Measurements from ENCODE around the gene NIT2.

DNA sequence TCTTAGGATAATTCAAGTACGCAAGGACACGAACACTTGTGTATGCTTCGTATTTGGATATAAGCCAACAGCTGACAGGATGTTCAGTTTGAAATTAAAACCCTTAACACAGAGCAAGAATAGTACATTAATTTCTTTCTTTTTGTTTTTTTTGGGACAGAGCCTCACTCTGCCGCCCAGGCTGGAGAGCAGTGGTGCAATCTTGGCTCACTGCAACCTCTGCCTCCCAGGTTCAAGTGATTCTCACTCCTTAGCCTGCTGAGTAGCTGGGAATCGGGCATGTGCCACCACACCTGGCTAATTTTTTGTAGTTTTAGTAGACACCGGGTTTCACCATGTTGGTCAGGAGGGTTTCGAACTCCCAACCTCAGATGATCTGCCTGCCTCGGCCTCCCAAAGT is 33.9 kb downstream of the NIT2 start:
- TF ChIP-seq, protein P1, sequence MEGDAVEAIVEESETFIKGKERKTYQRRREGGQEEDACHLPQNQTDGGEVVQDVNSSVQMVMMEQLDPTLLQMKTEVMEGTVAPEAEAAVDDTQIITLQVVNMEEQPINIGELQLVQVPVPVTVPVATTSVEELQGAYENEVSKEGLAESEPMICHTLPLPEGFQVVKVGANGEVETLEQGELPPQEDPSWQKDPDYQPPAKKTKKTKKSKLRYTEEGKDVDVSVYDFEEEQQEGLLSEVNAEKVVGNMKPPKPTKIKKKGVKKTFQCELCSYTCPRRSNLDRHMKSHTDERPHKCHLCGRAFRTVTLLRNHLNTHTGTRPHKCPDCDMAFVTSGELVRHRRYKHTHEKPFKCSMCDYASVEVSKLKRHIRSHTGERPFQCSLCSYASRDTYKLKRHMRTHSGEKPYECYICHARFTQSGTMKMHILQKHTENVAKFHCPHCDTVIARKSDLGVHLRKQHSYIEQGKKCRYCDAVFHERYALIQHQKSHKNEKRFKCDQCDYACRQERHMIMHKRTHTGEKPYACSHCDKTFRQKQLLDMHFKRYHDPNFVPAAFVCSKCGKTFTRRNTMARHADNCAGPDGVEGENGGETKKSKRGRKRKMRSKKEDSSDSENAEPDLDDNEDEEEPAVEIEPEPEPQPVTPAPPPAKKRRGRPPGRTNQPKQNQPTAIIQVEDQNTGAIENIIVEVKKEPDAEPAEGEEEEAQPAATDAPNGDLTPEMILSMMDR (conservative IDR thresholded peaks at IDR 0.05; ENCODE audit: low read depth, low read length), result no peak
- TF ChIP-seq POLR2A (IDR thresholded peaks at IDR 0.05; ENCODE audit: low read depth, low read length) (no peak), MAZ (IDR thresholded peaks at IDR 0.05; ENCODE audit: borderline replicate concordance, low read depth, low read length) (no peak), RAD21 (IDR thresholded peaks at IDR 0.05; ENCODE audit: low read length) (no peak), RFX5 (IDR thresholded peaks at IDR 0.05; ENCODE audit: low read depth, low read length) (no peak), CEBPB (IDR thresholded peaks at IDR 0.05; ENCODE audit: low read depth, low read length) (no peak), MAFK (IDR thresholded peaks at IDR 0.05; ENCODE audit: low read depth, low read length) (no peak), RCOR1 (IDR thresholded peaks at IDR 0.05; ENCODE audit: insufficient replicate concordance, low read length) (no peak), NFE2L2 (IDR thresholded peaks at IDR 0.05; ENCODE audit: low read depth, low read length) (no peak), MXI1 (IDR thresholded peaks at IDR 0.05; ENCODE audit: borderline replicate concordance, low read depth, low read length) (no peak), BHLHE40 (IDR thresholded peaks at IDR 0.05; ENCODE audit: low read depth, low read length) (no peak), CHD1 (IDR thresholded peaks at IDR 0.05; ENCODE audit: low read depth, low read length) (no peak)
- TF ChIP-seq, protein P2, sequence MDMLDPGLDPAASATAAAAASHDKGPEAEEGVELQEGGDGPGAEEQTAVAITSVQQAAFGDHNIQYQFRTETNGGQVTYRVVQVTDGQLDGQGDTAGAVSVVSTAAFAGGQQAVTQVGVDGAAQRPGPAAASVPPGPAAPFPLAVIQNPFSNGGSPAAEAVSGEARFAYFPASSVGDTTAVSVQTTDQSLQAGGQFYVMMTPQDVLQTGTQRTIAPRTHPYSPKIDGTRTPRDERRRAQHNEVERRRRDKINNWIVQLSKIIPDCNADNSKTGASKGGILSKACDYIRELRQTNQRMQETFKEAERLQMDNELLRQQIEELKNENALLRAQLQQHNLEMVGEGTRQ (IDR thresholded peaks at IDR 0.05; ENCODE audit: low read depth, low read length), result no peak
- TF ChIP-seq, protein P3, sequence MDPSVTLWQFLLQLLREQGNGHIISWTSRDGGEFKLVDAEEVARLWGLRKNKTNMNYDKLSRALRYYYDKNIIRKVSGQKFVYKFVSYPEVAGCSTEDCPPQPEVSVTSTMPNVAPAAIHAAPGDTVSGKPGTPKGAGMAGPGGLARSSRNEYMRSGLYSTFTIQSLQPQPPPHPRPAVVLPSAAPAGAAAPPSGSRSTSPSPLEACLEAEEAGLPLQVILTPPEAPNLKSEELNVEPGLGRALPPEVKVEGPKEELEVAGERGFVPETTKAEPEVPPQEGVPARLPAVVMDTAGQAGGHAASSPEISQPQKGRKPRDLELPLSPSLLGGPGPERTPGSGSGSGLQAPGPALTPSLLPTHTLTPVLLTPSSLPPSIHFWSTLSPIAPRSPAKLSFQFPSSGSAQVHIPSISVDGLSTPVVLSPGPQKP (IDR thresholded peaks at IDR 0.05; ENCODE audit: borderline replicate concordance, low read depth, low read length), result no peak
